GM12878 (cell line): ENCODE results near the gene TSKU. TPM values are rescaled to one million over a fixed set of nuclear protein-coding genes. Genes with fewer than 3 reads are reported as not detected.

Experiments
- ATAC-seq: fragments of 200-7000 bp; cut with Tn5 transposase; 3 replicates; pipeline ENCODE4 v1.9.1; 2020; ENCODE audit warnings: mild to moderate bottlenecking, moderate library complexity
- BruUV-seq: library from RNA; stranded (reverse); fragments of 400-500 nt; replicated peaks from 2 replicates; lab custom pipeline; 2021; lab: Mats Ljungman, UMichigan
- CTCF ChIA-PET: fragments of 300-600 bp; sonication (Branson Sonifier 250); formaldehyde crosslinking; extraction: SDS; loops from one replicate; lab custom pipeline; 2021; ENCODE audit warnings: inconsistent platforms; lab: Yijun Ruan, JAX
- POLR2A ChIA-PET: fragments of 350-600 bp; formaldehyde crosslinking; extraction: SDS; loops from one replicate; lab custom pipeline; 2021; ENCODE audit warnings: inconsistent platforms; lab: Charles Lee
- RAD21 ChIA-PET: fragments of 300-600 bp; sonication (Branson Sonifier 250); formaldehyde crosslinking; loops from one replicate; lab custom pipeline; 2023; ENCODE audit warnings: antibody characterized with exemption; ENCODE audit not compliant: unreplicated experiment; lab: Charles Lee
- SMC1A ChIA-PET: fragments of 300-600 bp; sonication (Branson Sonifier 250); formaldehyde crosslinking; loops from one replicate; lab custom pipeline; 2023; ENCODE audit not compliant: unreplicated experiment, uncharacterized antibody; lab: Charles Lee
- DNase-seq: peaks from one replicate; pipeline ENCODE4 v3.0.0-alpha.2; 2011; ENCODE audit warnings: low read depth, low spot score
- FAIRE-seq: peaks from 3 replicates; lab custom pipeline; 2011; peaks lifted over from hg19 to GRCh38; lab: Jason Lieb, UNC
- H2AFZ ChIP-seq: 2 replicates; pipeline ENCODE4 v1.6.0; 2011; ENCODE audit warnings: low read depth, low read length, control low read depth; ENCODE audit not compliant: control insufficient read depth
- H3K27ac ChIP-seq: 2 replicates; pipeline ENCODE4 v1.5.1; 2011; ENCODE audit warnings: control low read depth; ENCODE audit not compliant: control insufficient read depth, insufficient read depth
- H3K27me3 ChIP-seq, 2 experiments: replicated peaks in 1 of 2; 2 replicates each; pipeline versions ENCODE4 v1.6.0 to v1.6.1; 2011; ENCODE audit warnings: low read length in 1 of 2; ENCODE audit not compliant: control insufficient read depth in 2 of 2, insufficient read depth in 2 of 2
- H3K36me3 ChIP-seq, 2 experiments: 2 replicates each; pipeline ENCODE4 v1.5.1; 2011; ENCODE audit warnings: low read length in 1 of 2; ENCODE audit not compliant: control insufficient read depth in 2 of 2, insufficient read depth in 2 of 2
- H3K4me1 ChIP-seq: 2 replicates; pipeline ENCODE4 v1.6.1; 2011; ENCODE audit warnings: mild to moderate bottlenecking, low read length, moderate library complexity, mixed read lengths; ENCODE audit not compliant: control insufficient read depth, insufficient read depth
- H3K4me2 ChIP-seq: 2 replicates; pipeline ENCODE4 v1.6.0; 2011; ENCODE audit warnings: control low read depth; ENCODE audit not compliant: control insufficient read depth, insufficient read depth
- H3K4me3 ChIP-seq: fragments of 200-600 bp; sonication (generic); 2 replicates; pipeline ENCODE4 v1.5.1; 2016
- H3K79me2 ChIP-seq: 2 replicates; pipeline ENCODE4 v1.6.0; 2011; ENCODE audit warnings: low read length; ENCODE audit not compliant: control insufficient read depth, insufficient read depth
- H3K9ac ChIP-seq: 2 replicates; pipeline ENCODE4 v1.8.0; 2011; ENCODE audit warnings: low read length, control low read depth, mixed read lengths; ENCODE audit not compliant: control insufficient read depth, insufficient read depth
- H3K9me3 ChIP-seq: replicated peaks from 3 replicates; pipeline ENCODE4 v1.5.1; 2011; ENCODE audit warnings: mild to moderate bottlenecking, low read length; ENCODE audit not compliant: control insufficient read depth, insufficient read depth
- H4K20me1 ChIP-seq: 2 replicates; pipeline ENCODE4 v1.6.0; 2011; ENCODE audit not compliant: control insufficient read depth, insufficient read depth
- CHD4 ChIP-seq: fragments of 200-600 bp; sonication (generic); IDR thresholded peaks from 2 replicates; pipeline ENCODE4 v1.6.1; 2016; ENCODE audit warnings: mild to moderate bottlenecking
- CREM ChIP-seq: IDR thresholded peaks from 2 replicates; pipeline ENCODE4 v1.6.1; 2014; ENCODE audit warnings: antibody characterized with exemption, low read depth
- GATAD2B ChIP-seq: fragments of 450-650 bp; conservative IDR thresholded peaks from 2 replicates; pipeline ENCODE4 v1.6.1; 2017; ENCODE audit warnings: low read depth, mild to moderate bottlenecking, moderate library complexity
- KDM1A ChIP-seq: fragments of 200-600 bp; sonication (generic); IDR thresholded peaks from 2 replicates; pipeline ENCODE4 v1.6.1; 2016; ENCODE audit warnings: borderline replicate concordance
- LARP7 ChIP-seq: fragments of 450-650 bp; IDR thresholded peaks from 2 replicates; pipeline ENCODE4 v1.6.1; 2017; ENCODE audit warnings: mild to moderate bottlenecking
- MTA2 ChIP-seq: fragments of 450-650 bp; IDR thresholded peaks from 2 replicates; pipeline ENCODE4 v1.6.1; 2016; ENCODE audit warnings: low read depth, mild to moderate bottlenecking, moderate library complexity
- NFYA ChIP-seq: IDR thresholded peaks from 2 replicates; pipeline ENCODE4 v1.6.1; 2011; ENCODE audit warnings: low read depth, mild to moderate bottlenecking, low read length, improper control_type of control experiment, borderline replicate concordance
- PML ChIP-seq: IDR thresholded peaks from 2 replicates; pipeline ENCODE4 v1.6.1; 2012; ENCODE audit warnings: low read length, inconsistent platforms
- POLR2A ChIP-seq: IDR thresholded peaks from 2 replicates; pipeline ENCODE4 v1.6.1; 2011; ENCODE audit warnings: low read depth, mild to moderate bottlenecking, low read length
- SIN3A ChIP-seq: IDR thresholded peaks from 2 replicates; pipeline ENCODE4 v1.6.1; 2012; ENCODE audit warnings: low read depth, low read length, improper control_type of control experiment
- SKIL ChIP-seq: fragments of 450-650 bp; IDR thresholded peaks from 2 replicates; pipeline ENCODE4 v1.6.1; 2017; ENCODE audit warnings: mild to moderate bottlenecking, low read depth, inconsistent platforms; ENCODE audit not compliant: poor library complexity, severe bottlenecking
- SMAD1 ChIP-seq: fragments of 450-650 bp; IDR thresholded peaks from 2 replicates; pipeline ENCODE4 v1.6.1; 2018; ENCODE audit warnings: mild to moderate bottlenecking, low read depth; ENCODE audit not compliant: partially characterized antibody
- TCF3 ChIP-seq: IDR thresholded peaks from 2 replicates; pipeline ENCODE4 v1.6.1; 2012; ENCODE audit warnings: low read depth, mild to moderate bottlenecking, low read length, borderline replicate concordance; ENCODE audit not compliant: insufficient read depth
- WGBS: methylation state at CpG from one replicate; pipeline ENCODE4 v1.1.6; 2016; ENCODE audit warnings: low lambda C conversion rate; ENCODE audit not compliant: insufficient replicate concordance, insufficient coverage; ENCODE audit errors: missing lambda C conversion rate; 5-methylcytosine and 5-hydroxymethylcytosine counted together
- in situ Hi-C: fragments of 300-500 bp; cut with MboI; formaldehyde crosslinking; loops from 9 replicates; pipeline ENCODE4 v1.14.3; 2018; ENCODE audit warnings: mixed read lengths
- intact Hi-C: fragments of 100-400 bp; cut with micrococcal nuclease; formaldehyde crosslinking; loops from one replicate; pipeline ENCODE4 v1.14.2; 2022; ENCODE audit not compliant: unreplicated experiment
- polyA plus RNA-seq, 11 experiments: library from polyadenylated mRNA; depleted of rRNA in 4 of 11; unstranded in 6 of 11; stranded (reverse) in 5 of 11; fragments of >200 nt; fragmentation: Nextera tagmentation in 4 of 11; fragmentation: Illumina TruSeq in 1 of 11; extraction: Ambion mirVana in 4 of 11; extraction: Trizol in 1 of 11; gene quantifications; 1 replicate in 1 of 11; 2 replicates in 10 of 11; pipeline versions ENCODE4 v1.2.1 to v1.2.3, GENCODE V29; 2011 to 2016; ENCODE audit warnings: inconsistent platforms in 2 of 11, missing spikeins in 2 of 11, low read depth in 1 of 11
- total RNA-seq, 4 experiments: library from RNA; depleted of rRNA in 3 of 4; stranded (reverse); fragments of >200 nt in 3 of 4; fragmentation: Illumina TruSeq in 1 of 4; extraction: Trizol in 1 of 4; gene quantifications; 2 replicates each; pipeline versions ENCODE4 v1.2.1 to v1.2.3, GENCODE V29; 2013 to 2021

TSKU gene
- total and polyA plus RNA-seq, 10 of the 15 experiments (the other 5 are each of a cell fraction or from before 2014, with no cell fraction given), result 0.04 to 1.5 (median 0.62) TPM

- H3K9me3 ChIP-seq, result no peaks in the 10 kb centered on the region; the same call in 1 of the 3 replicates
- H3K27ac ChIP-seq, result no peak overlapping the region
- intact Hi-C loops (no loop called here), in situ Hi-C loops (loop anchor here (5.0 kb wide), 1 partner anchor 106 kb away; no protein-coding TSS in a partner anchor)
- H3K4me3 ChIP-seq, result no peak overlapping the region
- WGBS, result 58% methylated on average over 4 of the region's 4 CpGs
- FAIRE-seq, result no peak
- H4K20me1 ChIP-seq, result no peaks in the 10 kb centered on the region
- no peak overlapping the region for H2AFZ ChIP-seq
- no peaks in the 10 kb centered on the region for H3K36me3 ChIP-seq
- no peak for ATAC-seq
- H3K27me3 ChIP-seq, result no peaks in the 10 kb centered on the region
- no TSS peak for BruUV-seq
- H3K4me2 ChIP-seq, result no peak overlapping the region
- DNase-seq, result no peak
- TF ChIP-seq SMAD1, result no peak
- TF ChIP-seq CREM, result no peak
- no peak for TF ChIP-seq CHD4
- no peak for TF ChIP-seq NFYA
- TF ChIP-seq SIN3A, result no peak
- TF ChIP-seq POLR2A, result no peak
- no peak for TF ChIP-seq MTA2
- no peak for TF ChIP-seq TCF3
- no peak for TF ChIP-seq GATAD2B
- no peak for TF ChIP-seq KDM1A
- no peak for TF ChIP-seq PML
- no peak for TF ChIP-seq SKIL
- no peak for TF ChIP-seq LARP7
- ChIA-PET POLR2A (no interaction called here), SMC1A (interaction anchor here (1.2 to 7.7 kb wide), 2 partner anchors 13 to 108 kb away, joined by 3 to 88 read pairs; no protein-coding TSS in a partner anchor), RAD21 (interaction anchor here (3.0 kb wide), 1 partner anchor 107 kb away, joined by 25 read pairs; no protein-coding TSS in a partner anchor), CTCF (interaction anchor here (0.8 to 8.9 kb wide), 7 partner anchors 10 to 280 kb away, joined by 3 to 229 read pairs (median 4); no protein-coding TSS in a partner anchor)
- H3K4me1 ChIP-seq, result no peaks in the 10 kb centered on the region
- H3K9ac ChIP-seq, result no peak overlapping the region
- H3K79me2 ChIP-seq, result no peaks in the 10 kb centered on the region
These were observed 28.1 kb downstream of the TSKU start for GRCh38 chr11:76811259-76811658.
